Type B pancreatic cell (in vitro differentiated cells): ENCODE measurements around the gene EIF4A2. TPM values are rescaled to one million over a fixed set of nuclear protein-coding genes. Genes with fewer than 3 reads are reported as not detected.
A peak's percentile ranks its signal among the peaks of the same experiment; 100 is the strongest.

Experiments used
- DNase-seq: peaks from one replicate; pipeline ENCODE4 v3.0.0; 2021; ENCODE audit warnings: mixed read lengths; ENCODE audit not compliant: unreplicated experiment; ENCODE audit errors: extremely low spot score
- H3K27ac Mint-ChIP-seq: 2 replicates; pipeline ENCODE4 v1.8.0; 2021; ENCODE audit warnings: mild to moderate bottlenecking, mixed read lengths
- H3K27me3 Mint-ChIP-seq: 2 replicates; pipeline ENCODE4 v1.8.0; 2021; ENCODE audit warnings: mixed read lengths
- H3K36me3 Mint-ChIP-seq: 2 replicates; pipeline ENCODE4 v1.8.0; 2021; ENCODE audit warnings: mixed read lengths
- H3K4me1 Mint-ChIP-seq: one replicate; pipeline ENCODE4 v1.8.0; 2021; ENCODE audit warnings: mixed read lengths; ENCODE audit not compliant: unreplicated experiment
- H3K4me3 Mint-ChIP-seq: 2 replicates; pipeline ENCODE4 v1.8.0; 2021; ENCODE audit warnings: mild to moderate bottlenecking, mixed read lengths
- H3K9me3 Mint-ChIP-seq: 2 replicates; pipeline ENCODE4 v1.8.0; 2021; ENCODE audit warnings: mixed read lengths
- total RNA-seq: library from RNA; stranded (reverse); gene quantifications from 2 replicates; pipeline ENCODE4 v1.2.1, GENCODE V29; 2021; ENCODE audit warnings: low replicate concordance
- TF ChIP-seq, protein P1 (sequence below): fragments of 200-600 bp; sonication (generic); conservative IDR thresholded peaks from 2 replicates; pipeline ENCODE4 v1.5.0; 2021; ENCODE audit warnings: antibody characterized with exemption, mild to moderate bottlenecking

Gene EIF4A2
- total RNA-seq, 1 donor from 2014 or later: 480 TPM

DNA sequence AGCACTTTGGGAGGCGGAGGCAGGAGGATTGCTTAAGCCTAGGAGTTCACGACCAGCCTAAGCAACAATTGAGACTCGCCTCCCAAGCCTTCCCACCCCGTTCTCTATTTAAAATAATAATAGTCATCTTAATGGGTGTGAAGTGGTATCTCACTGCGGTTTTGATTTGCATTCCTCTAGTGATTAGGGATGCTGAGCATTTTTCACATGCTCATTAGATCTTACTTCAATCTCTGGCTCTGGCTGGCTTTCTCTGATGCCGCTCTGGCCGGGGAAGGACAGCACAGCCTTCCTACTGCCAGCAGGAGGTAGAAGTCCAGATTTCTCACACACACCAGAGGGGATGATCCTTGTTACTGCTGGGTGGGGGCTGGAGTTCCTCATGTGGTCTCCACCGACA is 7.4 kb upstream of the EIF4A2 start:
- TF ChIP-seq, protein P1, sequence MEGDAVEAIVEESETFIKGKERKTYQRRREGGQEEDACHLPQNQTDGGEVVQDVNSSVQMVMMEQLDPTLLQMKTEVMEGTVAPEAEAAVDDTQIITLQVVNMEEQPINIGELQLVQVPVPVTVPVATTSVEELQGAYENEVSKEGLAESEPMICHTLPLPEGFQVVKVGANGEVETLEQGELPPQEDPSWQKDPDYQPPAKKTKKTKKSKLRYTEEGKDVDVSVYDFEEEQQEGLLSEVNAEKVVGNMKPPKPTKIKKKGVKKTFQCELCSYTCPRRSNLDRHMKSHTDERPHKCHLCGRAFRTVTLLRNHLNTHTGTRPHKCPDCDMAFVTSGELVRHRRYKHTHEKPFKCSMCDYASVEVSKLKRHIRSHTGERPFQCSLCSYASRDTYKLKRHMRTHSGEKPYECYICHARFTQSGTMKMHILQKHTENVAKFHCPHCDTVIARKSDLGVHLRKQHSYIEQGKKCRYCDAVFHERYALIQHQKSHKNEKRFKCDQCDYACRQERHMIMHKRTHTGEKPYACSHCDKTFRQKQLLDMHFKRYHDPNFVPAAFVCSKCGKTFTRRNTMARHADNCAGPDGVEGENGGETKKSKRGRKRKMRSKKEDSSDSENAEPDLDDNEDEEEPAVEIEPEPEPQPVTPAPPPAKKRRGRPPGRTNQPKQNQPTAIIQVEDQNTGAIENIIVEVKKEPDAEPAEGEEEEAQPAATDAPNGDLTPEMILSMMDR: no peak
- Mint-ChIP-seq H3K4me1 (no peaks in the 10 kb centered on the region), H3K4me3 (no peak overlapping the region), H3K36me3 (no peaks in the 10 kb centered on the region), H3K27me3 (peaks cover 8% of the 10 kb centered on the region), H3K27ac (no peak overlapping the region), H3K9me3 (no peaks in the 10 kb centered on the region)
- no peak for DNase-seq

DNA sequence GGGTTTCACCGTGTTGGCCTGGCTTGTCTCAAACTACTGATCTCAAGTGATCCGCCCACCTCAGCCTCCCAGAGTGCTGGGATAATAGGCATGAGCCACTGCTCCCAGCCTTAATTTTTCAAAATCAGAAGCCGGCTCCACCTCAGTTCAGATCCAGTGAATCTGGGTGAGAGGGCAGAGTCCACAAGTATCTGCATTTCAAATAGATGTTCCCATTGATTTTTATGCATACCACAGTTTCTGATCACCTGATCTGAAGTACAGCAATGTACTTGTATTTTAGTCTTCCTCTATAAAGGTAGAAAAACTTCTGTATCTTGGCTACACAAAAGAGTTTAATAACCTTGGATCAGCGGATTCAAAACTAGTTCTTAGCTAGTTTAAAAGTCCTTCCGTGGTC is 4.2 kb upstream of the EIF4A2 start:
- peaks cover 13% of the 10 kb centered on the region for H3K27me3 Mint-ChIP-seq
- TF ChIP-seq, protein P1: no peak

DNA sequence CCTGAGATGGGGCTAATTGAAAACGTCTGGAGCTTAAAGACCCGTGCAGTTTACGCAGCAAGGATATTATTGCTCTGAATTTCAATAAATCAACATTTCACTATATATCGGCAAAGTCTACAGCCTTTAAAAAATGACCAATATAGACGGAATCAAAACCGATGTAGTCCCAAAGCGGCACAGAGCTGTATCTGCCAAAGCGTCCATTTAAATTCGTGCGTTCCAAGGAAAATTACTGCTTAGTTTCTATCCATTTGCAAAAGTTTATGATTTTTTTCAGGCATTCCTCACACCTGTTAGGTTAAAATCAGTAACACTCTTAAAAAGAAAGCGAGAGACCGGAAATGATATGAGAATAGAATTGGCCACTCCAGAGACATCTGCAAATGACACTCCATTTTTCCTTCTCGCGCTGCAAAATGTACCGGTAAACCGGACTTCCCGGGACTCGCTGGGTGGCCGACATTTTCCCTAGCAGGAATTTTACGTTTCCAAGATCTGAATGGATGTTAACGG is 777 bp upstream of the EIF4A2 start:
- H3K36me3 Mint-ChIP-seq: peaks cover 36% of the 10 kb centered on the region
- H3K4me1 Mint-ChIP-seq: peaks cover 21% of the 10 kb centered on the region
- no peak for DNase-seq
- peak overlapping the region; percentile 98 for H3K27ac Mint-ChIP-seq
- H3K4me3 Mint-ChIP-seq: peak overlapping the region; percentile 99
- no peaks in the 10 kb centered on the region for H3K9me3 Mint-ChIP-seq
- H3K27me3 Mint-ChIP-seq: peaks cover 5% of the 10 kb centered on the region
- TF ChIP-seq, protein P1: no peak

More for the DNA sequence above, 4.2 kb upstream of the EIF4A2 start:
- Mint-ChIP-seq H3K4me3 (no peak overlapping the region), H3K27ac (no peak overlapping the region), H3K36me3 (peaks cover 8% of the 10 kb centered on the region), H3K4me1 (peaks cover 1% of the 10 kb centered on the region), H3K9me3 (no peaks in the 10 kb centered on the region)
- no peak for DNase-seq

DNA sequence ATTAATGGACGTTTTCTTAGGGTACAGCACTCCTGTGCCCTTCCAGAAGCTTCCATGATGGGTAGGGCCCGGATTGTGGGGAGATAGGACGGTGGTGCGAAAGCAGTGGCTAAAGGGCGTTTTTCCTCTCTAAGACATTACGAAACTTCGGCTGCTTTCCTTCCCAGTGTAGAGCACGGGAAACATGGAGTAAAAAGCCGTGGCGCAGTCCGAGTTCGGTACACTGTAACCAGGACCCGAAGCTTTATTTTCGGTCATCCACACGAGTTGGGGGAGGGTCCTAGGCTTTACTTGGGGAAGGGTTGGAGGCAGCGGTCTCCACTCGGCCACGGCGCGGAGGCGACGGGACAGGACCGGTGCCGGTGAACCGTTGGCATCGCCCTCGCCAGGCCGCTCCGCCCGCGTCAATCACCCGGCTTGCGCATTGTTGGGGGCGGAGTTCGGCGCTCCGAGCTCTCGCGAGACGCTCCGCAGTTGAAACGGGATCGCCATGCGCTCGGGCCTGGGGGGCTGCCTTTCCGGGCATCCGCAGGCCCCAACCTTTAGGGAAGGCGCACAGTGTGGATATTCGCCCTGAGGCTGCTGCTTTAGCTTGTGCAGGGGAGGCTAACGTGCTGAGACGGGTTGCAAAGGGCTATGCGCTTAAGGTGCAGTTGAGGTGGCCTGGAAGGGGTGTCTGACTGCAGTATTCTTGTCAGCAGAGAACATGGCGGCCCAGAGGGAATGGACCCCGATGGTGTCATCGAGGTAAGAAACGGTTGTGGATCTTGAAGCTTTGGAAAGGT is 546 bp downstream of the EIF4A2 start:
- peaks cover 49% of the 10 kb centered on the region for H3K36me3 Mint-ChIP-seq
- no peaks in the 10 kb centered on the region for H3K9me3 Mint-ChIP-seq
- H3K4me1 Mint-ChIP-seq: peaks cover 26% of the 10 kb centered on the region
- peak; percentile 86 for DNase-seq
- H3K4me3 Mint-ChIP-seq: peak overlapping the region; percentile 99
- peaks cover 5% of the 10 kb centered on the region for H3K27me3 Mint-ChIP-seq
- TF ChIP-seq, protein P1: no peak
- H3K27ac Mint-ChIP-seq: peak overlapping the region; percentile 98

DNA sequence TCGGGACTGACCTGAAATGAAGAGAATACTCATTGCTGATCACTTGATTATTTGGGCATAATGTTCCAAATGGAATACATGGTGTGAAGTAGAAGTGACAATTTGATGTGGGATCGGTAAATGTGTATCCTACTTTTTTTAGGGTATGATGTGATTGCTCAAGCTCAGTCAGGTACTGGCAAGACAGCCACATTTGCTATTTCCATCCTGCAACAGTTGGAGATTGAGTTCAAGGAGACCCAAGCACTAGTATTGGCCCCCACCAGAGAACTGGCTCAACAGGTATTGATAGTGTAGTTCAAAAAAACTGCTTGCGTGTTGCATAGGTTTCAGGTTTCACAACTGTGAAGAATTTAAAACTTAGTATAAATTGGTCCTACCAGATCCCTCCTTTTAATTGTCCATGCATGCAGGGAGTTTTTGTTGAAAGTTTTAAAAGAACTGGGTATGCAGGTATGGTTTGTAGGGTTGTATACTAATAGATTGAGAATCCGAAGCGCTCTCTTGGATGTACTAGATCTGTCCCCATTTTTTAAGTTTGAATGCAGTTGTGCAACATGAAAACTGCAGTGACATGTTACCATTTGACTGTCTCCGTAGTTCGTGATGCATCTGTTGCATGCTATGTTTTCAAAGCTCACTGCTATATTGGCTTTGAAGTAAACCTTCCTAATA is 1.6 kb downstream of the EIF4A2 start:
- H3K36me3 Mint-ChIP-seq: peaks cover 54% of the 10 kb centered on the region
- H3K4me1 Mint-ChIP-seq: peaks cover 30% of the 10 kb centered on the region

More for the DNA sequence above, 1.6 kb downstream of the EIF4A2 start:
- Mint-ChIP-seq H3K27me3 (peaks cover 5% of the 10 kb centered on the region), H3K9me3 (no peaks in the 10 kb centered on the region), H3K4me3 (peak overlapping the region; percentile 99), H3K27ac (peak overlapping the region; percentile 98)
- no peak for DNase-seq
- TF ChIP-seq, protein P1: no peak
